ENCODE results near the gene FERMT3. TPM values are rescaled to one million over a fixed set of nuclear protein-coding genes. Genes with fewer than 3 reads are reported as not detected.

FERMT3 gene
- total RNA-seq, 1 donor from 2014 or later = 8.4 TPM

DNA sequence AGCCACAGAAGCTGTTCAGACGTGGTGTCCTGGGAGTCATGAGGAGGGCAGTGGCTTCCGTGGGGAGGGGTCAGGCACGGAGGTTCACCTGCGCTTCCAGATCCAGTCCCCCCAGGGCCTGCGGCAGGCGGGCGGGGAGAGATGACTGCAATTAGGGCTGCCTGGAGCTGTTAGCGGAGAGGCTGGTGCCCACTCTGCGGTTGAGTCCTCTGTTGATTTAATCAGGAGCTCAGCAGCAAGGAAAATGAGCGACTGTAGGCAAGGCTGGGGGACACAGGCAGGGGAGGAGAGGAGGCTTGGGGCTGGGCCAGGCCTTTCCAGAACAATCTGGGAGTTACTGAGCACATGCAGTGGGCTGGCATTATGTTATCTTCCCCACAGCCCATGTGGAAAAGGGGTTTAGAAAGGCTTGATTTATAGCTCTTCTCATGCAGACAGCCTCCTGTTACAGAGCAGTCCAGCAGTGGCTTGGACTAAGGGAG lies 57.9 kb downstream of the FERMT3 start:
- Mint-ChIP-seq H3K27ac (no peak overlapping the region), H3K27me3 (ENCODE audit: low read depth) (no peaks in the 10 kb centered on the region), H3K4me1 (peaks cover 21% of the 10 kb centered on the region), H3K9me3 (no peaks in the 10 kb centered on the region), H3K36me3 (peaks cover 22% of the 10 kb centered on the region), H3K4me3 (no peak overlapping the region)
- DNase-seq (ENCODE audit: low spot score in 2 of 2, unreplicated experiment in 2 of 2) = no peak
- TF ChIP-seq, protein P1, sequence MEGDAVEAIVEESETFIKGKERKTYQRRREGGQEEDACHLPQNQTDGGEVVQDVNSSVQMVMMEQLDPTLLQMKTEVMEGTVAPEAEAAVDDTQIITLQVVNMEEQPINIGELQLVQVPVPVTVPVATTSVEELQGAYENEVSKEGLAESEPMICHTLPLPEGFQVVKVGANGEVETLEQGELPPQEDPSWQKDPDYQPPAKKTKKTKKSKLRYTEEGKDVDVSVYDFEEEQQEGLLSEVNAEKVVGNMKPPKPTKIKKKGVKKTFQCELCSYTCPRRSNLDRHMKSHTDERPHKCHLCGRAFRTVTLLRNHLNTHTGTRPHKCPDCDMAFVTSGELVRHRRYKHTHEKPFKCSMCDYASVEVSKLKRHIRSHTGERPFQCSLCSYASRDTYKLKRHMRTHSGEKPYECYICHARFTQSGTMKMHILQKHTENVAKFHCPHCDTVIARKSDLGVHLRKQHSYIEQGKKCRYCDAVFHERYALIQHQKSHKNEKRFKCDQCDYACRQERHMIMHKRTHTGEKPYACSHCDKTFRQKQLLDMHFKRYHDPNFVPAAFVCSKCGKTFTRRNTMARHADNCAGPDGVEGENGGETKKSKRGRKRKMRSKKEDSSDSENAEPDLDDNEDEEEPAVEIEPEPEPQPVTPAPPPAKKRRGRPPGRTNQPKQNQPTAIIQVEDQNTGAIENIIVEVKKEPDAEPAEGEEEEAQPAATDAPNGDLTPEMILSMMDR (IDR thresholded peaks at IDR 0.05; ENCODE audit: unreplicated experiment) = no peak

DNA sequence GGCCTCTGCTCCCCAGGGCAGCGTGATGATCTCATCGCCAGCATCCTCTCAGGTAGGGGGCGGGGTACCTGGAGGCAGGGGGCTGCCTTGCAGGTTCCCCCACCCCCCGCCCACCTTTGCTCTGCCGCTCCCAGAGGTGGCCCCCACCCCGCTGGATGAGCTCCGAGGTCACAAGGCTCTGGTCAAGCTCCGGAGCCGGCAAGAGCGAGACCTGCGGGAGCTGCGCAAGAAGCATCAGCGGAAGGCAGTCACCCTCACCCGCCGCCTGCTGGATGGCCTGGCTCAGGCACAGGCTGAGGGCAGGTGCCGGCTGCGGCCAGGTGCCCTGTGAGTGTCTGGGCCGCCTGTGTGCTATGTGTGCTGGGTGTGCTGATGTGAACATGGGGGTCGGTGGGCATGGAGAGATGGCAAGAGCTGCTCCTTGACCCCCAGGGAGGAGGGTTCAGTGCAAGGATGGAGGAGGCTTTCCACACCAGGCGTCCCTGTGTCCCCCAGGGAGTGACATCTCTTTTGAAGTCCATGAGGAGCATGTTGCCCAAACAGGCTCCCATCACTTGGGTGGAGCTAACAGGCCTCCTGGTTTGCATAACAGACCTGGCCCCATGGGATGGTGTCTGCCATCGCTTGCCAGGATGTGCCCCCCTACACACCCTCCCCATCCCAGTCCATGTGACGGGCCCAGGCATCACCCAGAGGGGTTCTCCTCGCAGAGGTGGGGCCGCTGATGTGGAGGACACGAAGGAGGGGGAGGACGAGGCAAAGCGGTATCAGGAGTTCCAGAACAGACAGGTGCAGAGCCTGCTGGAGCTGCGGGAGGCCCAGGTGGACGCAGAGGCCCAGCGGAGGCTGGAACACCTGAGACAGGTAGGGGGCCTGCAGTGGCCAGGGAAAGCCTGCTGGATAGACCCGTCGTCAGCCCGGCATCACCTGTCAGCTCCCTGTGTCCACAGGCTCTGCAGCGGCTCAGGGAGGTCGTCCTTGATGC lies 58.9 kb downstream of the FERMT3 start:
- H3K36me3 Mint-ChIP-seq = peaks cover 12% of the 10 kb centered on the region

DNA sequence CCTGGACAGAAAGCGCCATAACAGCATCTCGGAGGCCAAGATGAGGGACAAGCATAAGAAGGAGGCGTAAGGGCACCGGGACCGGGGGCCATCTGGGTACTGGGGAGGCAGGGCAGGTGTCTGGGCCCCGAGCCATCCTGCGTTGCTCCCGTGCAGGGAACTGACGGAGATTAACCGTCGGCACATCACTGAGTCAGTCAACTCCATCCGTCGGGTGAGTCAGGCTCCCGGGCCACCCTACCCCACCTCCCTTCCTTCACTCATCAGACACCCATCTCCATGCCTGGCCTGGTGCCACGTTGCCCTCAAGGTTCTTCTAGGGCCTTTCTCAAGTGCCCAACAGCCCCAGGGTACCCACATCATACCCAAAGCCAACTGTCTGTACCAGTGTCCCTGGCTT lies 59.8 kb downstream of the FERMT3 start:
- no peak overlapping the region for H3K27ac Mint-ChIP-seq
- no peak overlapping the region for H3K4me3 Mint-ChIP-seq
- DNase-seq (ENCODE audit: low spot score in 2 of 2, unreplicated experiment in 2 of 2) = no peak
- TF ChIP-seq, protein P1 (IDR thresholded peaks at IDR 0.05; ENCODE audit: unreplicated experiment) = no peak
- peaks cover 21% of the 10 kb centered on the region for H3K4me1 Mint-ChIP-seq
- no peaks in the 10 kb centered on the region for H3K27me3 Mint-ChIP-seq (ENCODE audit: low read depth)
- H3K9me3 Mint-ChIP-seq = no peaks in the 10 kb centered on the region
- H3K36me3 Mint-ChIP-seq = peaks cover 12% of the 10 kb centered on the region

More for the DNA sequence above, 58.9 kb downstream of the FERMT3 start:
- peaks cover 21% of the 10 kb centered on the region for H3K4me1 Mint-ChIP-seq
- TF ChIP-seq, protein P1 (IDR thresholded peaks at IDR 0.05; ENCODE audit: unreplicated experiment) = no peak
- no peaks in the 10 kb centered on the region for H3K27me3 Mint-ChIP-seq (ENCODE audit: low read depth)
- H3K9me3 Mint-ChIP-seq = no peaks in the 10 kb centered on the region
- no peak overlapping the region for H3K27ac Mint-ChIP-seq
- DNase-seq (ENCODE audit: low spot score in 2 of 2, unreplicated experiment in 2 of 2) = no peak
- no peak overlapping the region for H3K4me3 Mint-ChIP-seq

DNA sequence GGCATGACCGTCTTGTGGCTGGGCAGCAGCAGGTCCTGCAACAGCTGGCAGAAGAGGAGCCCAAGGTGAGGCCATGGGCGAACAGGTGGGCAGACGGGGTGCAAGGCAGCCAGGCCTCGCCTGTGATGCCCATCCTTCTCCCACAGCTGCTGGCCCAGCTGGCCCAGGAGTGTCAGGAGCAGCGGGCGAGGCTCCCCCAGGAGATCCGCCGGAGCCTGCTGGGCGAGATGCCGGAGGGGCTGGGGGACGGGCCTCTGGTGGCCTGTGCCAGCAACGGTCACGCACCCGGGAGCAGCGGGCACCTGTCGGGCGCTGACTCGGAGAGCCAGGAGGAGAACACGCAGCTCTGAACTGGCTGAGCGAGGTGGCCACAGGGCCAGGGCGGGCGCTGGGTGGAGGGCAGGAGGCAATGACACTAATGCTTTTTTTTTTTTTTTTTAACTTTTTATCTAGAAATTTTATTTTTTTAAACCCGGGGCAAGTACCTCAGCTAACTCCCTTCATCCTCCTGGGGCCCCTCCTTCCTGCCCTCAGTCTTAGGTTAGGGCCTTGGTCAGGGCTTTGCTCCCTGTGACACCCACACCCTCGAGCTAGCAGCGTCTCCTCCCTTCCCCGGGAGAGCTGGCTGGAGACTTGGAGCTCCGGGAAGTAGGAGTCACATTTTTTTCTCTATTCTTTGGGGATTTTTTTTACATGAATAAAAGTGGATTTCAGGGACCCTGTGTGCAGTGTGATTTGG lies 60.9 kb downstream of the FERMT3 start:
- DNase-seq (ENCODE audit: low spot score in 2 of 2, unreplicated experiment in 2 of 2) = no peak
- H3K9me3 Mint-ChIP-seq = no peaks in the 10 kb centered on the region
- H3K4me3 Mint-ChIP-seq = peak overlapping the region; percentile 10
- TF ChIP-seq, protein P1 (IDR thresholded peaks at IDR 0.05; ENCODE audit: unreplicated experiment) = no peak
- no peak overlapping the region for H3K27ac Mint-ChIP-seq
- H3K27me3 Mint-ChIP-seq (ENCODE audit: low read depth) = no peaks in the 10 kb centered on the region
- H3K4me1 Mint-ChIP-seq = peaks cover 25% of the 10 kb centered on the region
- peaks cover 12% of the 10 kb centered on the region for H3K36me3 Mint-ChIP-seq

GRCh38 chr11:64268025-64268892 lies 61.7 kb downstream of the FERMT3 start:
- Mint-ChIP-seq H3K36me3 (peaks cover 6% of the 10 kb centered on the region), H3K4me1 (peaks cover 24% of the 10 kb centered on the region), H3K9me3 (no peaks in the 10 kb centered on the region), H3K4me3 (peak overlapping the region; percentile 96), H3K27me3 (ENCODE audit: low read depth) (no peaks in the 10 kb centered on the region), H3K27ac (peak overlapping the region; percentile 94)
- no peak for DNase-seq (ENCODE audit: low spot score in 2 of 2, unreplicated experiment in 2 of 2)
- TF ChIP-seq, protein P1 (IDR thresholded peaks at IDR 0.05; ENCODE audit: unreplicated experiment) = no peak
